Frontal cortex (tissue), 4 donors: Measurements from ENCODE around the gene ACSM3. TPM values are rescaled to one million over a fixed set of nuclear protein-coding genes. Genes with fewer than 3 reads are reported as not detected.

Source experiments
- DNase-seq, 2 donors: peaks; one replicate each; pipeline ENCODE4 v3.0.0; 2012; ENCODE audit warnings: low spot score in 2 of 2
- FAIRE-seq: peaks from 2 replicates; lab custom pipeline; 2012; peaks lifted over from hg19 to GRCh38; lab: Jason Lieb, UNC
- small RNA-seq: library from RNA; depleted of rRNA; stranded (forward); fragments of <200 nt; gene quantifications from one replicate; pipeline ENCODE3, GENCODE V24; 2014
- total RNA-seq: library from RNA; depleted of rRNA; stranded (reverse); fragments of >200 nt; gene quantifications from one replicate; pipeline ENCODE4 v1.2.3, GENCODE V29; 2014
- donor health status: control.
- donor health status: control.
- donor health status: control.

ACSM3 gene
- total RNA-seq, 1 donor from 2014 or later = 1.6 TPM

DNA sequence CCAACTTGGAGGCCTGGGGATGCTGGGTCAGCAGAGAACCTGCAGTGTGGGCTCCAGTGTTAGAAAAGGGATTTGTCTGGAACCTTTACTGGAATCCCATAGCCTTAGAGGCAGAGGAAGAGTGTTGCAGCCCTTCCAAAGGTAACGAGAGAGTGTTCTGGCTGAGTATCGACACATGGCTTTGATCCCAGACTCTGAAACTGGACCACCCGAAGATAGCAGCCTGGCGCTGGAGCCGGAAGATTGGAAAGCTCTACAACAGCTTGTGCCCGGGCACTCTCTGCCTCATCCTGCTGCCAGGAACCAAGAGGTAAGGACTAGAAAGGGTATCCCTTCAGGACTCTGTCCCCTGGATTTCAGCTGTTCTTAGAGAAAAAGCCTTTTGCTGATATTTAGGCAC, 82.2 kb downstream of the ACSM3 start:
- FAIRE-seq = no peak
- no peak for DNase-seq

DNA sequence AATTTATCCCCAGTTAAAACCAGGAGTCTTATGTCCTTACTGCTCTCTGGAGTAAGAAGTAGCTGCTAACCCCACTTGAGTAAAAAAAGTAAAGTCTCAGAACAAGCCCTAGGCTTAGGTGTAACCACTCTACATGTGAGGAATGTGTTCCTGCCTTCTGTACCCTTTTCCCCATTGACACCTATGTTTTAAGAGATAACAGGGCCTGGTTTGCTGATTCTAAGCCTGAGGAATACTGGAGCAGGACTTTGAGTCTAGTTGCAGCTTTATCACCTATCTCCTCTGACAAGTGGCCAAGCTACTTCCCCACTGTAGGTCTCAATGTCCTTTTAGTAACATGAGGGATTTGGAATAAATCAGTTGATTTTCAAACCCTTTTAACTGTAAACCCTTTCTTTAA, 82.7 kb downstream of the ACSM3 start:
- FAIRE-seq = no peak
- DNase-seq = no peak

Small RNAs within 50 kb of the gene (small RNA-seq; reads per million reads assigned to genes)
- gene RF00618 (not detected), gene RNU6-944P (not detected)

Other genes starting within 250 kb of the ACSM3 start
- gene ACSM2B, start 187.6 kb upstream of the ACSM3 start, total RNA-seq = not detected
- gene ACSM1, start 66.3 kb upstream of the ACSM3 start, total RNA-seq = not detected
- gene THUMPD1, start 22.2 kb upstream of the ACSM3 start, total RNA-seq = 75.8 TPM
- gene ERI2, start 42.5 kb downstream of the ACSM3 start, total RNA-seq = 22.0 TPM
- gene REXO5, start 42.5 kb downstream of the ACSM3 start, total RNA-seq = 7.7 TPM
- 18.8 TPM for gene DCUN1D3, start 136.3 kb downstream of the ACSM3 start, total RNA-seq
- gene LYRM1, start 136.8 kb downstream of the ACSM3 start, total RNA-seq = 53.0 TPM